Pancreas (tissue), 10 donors: ENCODE data around the gene TBK1. TPM values are rescaled to one million over a fixed set of nuclear protein-coding genes. Genes with fewer than 3 reads are reported as not detected.

ENCODE experiments used
- ATAC-seq, 4 donors: fragments of 200-7000 bp; cut with Tn5 transposase; one replicate each; pipeline versions ENCODE4 v1.8.0 to v1.9.1; 2020; ENCODE audit warnings: mild to moderate bottlenecking in 4 of 4, moderate library complexity in 4 of 4
- DNase-seq, 6 donors: peaks; one replicate each; pipeline ENCODE4 v3.0.0-alpha.2; 2020
- FAIRE-seq: peaks from 2 replicates; lab custom pipeline; 2012; peaks lifted over from hg19 to GRCh38; lab: Jason Lieb, UNC
- H3K27ac ChIP-seq, 4 donors: fragments of 200-600 bp; sonication (generic); 1 replicate in 3 of 4; 2 replicates in 1 of 4; pipeline versions ENCODE4 v1.5.0 to v1.8.0; 2020
- H3K27me3 ChIP-seq, 4 donors: fragments of 200-600 bp; one replicate each; pipeline ENCODE4 v1.8.0; 2021
- H3K36me3 ChIP-seq, 3 donors: fragments of 200-600 bp; sonication (generic) in 1 of 3; one replicate each; pipeline versions ENCODE4 v1.5.0 to v1.8.0; 2020 to 2021
- H3K4me1 ChIP-seq, 3 donors: fragments of 200-600 bp; one replicate each; pipeline ENCODE4 v1.8.0; 2021
- H3K4me3 ChIP-seq, 4 donors: fragments of 200-600 bp; sonication (generic) in 2 of 4; one replicate each; pipeline versions ENCODE4 v1.5.0 to v1.8.0; 2020 to 2021
- H3K9me3 ChIP-seq, 4 donors: fragments of 200-600 bp; one replicate each; pipeline ENCODE4 v1.8.0; 2021
- WGBS, 2 donors: extraction: QIAGEN DNeasy Blood & Tissue Kit; methylation state at CpG; one replicate each; pipeline ENCODE4 v1.1.7; 2013; 5-methylcytosine and 5-hydroxymethylcytosine counted together
- intact Hi-C, 3 donors: fragments of 100-400 bp; cut with DNase I; formaldehyde crosslinking; loops; one replicate each; pipeline versions ENCODE4 v1.11.1 to v1.14.2; 2022
- polyA plus RNA-seq, 2 donors: library from polyadenylated mRNA; stranded (reverse); fragments of 200-250 nt; gene quantifications; one replicate each; pipeline ENCODE4 v1.2.3, GENCODE V29; 2013
- total RNA-seq, 6 donors: library from RNA; stranded (reverse); fragmentation: NEBNext Ultra II Directional in 4 of 6; extraction: Animal tissue kit (Norgen Biotek cat#: 25700) in 4 of 6; gene quantifications; one replicate each; pipeline versions ENCODE4 v1.2.1 to v1.2.4, GENCODE V29; 2021 to 2023
- TF ChIP-seq, protein P1 (sequence below), 4 donors: fragments of 200-600 bp; sonication (generic) in 3 of 4; IDR thresholded peaks; one replicate each; pipeline versions ENCODE4 v1.5.0 to v1.8.0; 2021; ENCODE audit warnings: antibody characterized with exemption in 4 of 4
- donor health status: healthy with polysubstance abuse.
- donor health status: DM: no; HTN: no; CAD: no; lungs with moderate emphysema.
- donor health status: DM: no; HTN: no; CAD: no.
- donor health status: control.
- donor health status: control.
- donor health status: Bipolar disorder and iron deficiency.
- donor health status: DM: yes; HTN: yes; CAD: no.
- donor health status: DM: no; HTN: no; CAD: no.
- donor health status: DM: no; HTN: no; CAD: no.
- donor health status: DM: yes; HTN: yes; CAD: no.

Gene TBK1
- total and polyA plus RNA-seq, 8 donors, result 4.2 to 9.7 (median 6.2) TPM

DNA sequence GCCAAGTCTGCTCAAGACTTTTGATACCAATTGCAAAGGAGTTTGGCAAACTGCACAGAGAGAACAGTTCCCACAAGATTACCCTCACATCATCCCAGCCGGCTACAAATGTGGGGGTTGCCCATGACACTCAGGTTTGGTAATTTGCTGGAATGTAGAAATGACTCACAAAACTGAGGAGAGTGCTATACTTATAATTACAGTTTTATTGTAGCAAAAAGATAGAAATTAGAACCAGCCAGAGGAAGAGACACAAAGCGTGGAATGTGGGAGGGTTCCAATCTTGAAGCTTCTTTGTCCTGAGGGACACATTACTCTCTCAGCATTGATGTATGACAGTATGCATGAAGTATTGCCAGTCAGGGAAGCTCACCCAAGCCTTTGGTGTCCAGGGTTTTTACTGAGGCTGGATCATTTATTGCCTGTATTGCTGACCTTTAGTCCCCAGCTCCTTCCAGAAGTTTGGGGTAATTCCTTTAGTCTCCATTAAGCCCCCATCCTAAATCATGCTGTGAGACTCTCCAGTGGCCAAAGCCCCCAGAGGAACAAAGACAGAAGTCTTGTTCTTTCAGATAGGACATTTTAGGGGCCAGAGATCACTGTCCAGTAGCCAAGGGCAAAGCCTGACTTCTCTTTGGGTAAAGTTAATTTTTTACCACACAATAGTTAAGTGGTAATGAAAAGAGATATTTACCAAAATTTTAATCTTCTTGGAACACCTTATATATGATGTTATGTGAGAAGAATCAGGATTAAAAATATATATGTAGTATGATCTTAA is 9.9 kb downstream of the TBK1 start:
- no peak for DNase-seq

DNA sequence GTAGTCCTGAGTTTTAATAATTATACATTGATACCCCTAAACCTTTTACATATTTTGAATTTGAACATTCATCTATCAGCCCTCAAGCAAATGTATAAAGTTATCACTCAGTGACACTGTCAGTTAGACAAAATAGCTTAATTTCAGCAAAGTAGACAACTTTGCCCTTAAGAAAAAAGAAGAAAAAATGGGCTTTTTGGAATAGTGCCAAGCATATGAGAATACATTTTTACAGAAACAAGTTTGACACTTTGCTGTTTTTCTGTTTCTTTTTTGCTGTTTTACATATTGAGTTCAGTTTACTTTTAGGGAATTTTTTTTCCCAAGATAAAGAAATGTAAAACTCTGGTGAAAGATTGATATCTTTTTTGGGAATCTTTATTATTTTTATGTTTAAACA is 14.3 kb downstream of the TBK1 start:
- no peak for ATAC-seq
- no peaks in the 10 kb centered on the region for H3K27me3 ChIP-seq
- TF ChIP-seq, protein P1, sequence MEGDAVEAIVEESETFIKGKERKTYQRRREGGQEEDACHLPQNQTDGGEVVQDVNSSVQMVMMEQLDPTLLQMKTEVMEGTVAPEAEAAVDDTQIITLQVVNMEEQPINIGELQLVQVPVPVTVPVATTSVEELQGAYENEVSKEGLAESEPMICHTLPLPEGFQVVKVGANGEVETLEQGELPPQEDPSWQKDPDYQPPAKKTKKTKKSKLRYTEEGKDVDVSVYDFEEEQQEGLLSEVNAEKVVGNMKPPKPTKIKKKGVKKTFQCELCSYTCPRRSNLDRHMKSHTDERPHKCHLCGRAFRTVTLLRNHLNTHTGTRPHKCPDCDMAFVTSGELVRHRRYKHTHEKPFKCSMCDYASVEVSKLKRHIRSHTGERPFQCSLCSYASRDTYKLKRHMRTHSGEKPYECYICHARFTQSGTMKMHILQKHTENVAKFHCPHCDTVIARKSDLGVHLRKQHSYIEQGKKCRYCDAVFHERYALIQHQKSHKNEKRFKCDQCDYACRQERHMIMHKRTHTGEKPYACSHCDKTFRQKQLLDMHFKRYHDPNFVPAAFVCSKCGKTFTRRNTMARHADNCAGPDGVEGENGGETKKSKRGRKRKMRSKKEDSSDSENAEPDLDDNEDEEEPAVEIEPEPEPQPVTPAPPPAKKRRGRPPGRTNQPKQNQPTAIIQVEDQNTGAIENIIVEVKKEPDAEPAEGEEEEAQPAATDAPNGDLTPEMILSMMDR (IDR thresholded peaks at IDR 0.05), result no peak
- no peak for FAIRE-seq
- peaks cover 0 to 3% (median 0%) of the 10 kb centered on the region in 3 donors for H3K4me1 ChIP-seq
- DNase-seq, result no peak
- intact Hi-C loops, result no loop called here
- H3K36me3 ChIP-seq, result peaks cover 0 to 23% (median 0%) of the 10 kb centered on the region in 3 donors
- H3K4me3 ChIP-seq, result no peak overlapping the region
- no peak overlapping the region for H3K27ac ChIP-seq
- no peaks in the 10 kb centered on the region for H3K9me3 ChIP-seq

More for the DNA sequence above, 9.9 kb downstream of the TBK1 start:
- FAIRE-seq (no peak), ATAC-seq (peak in 1 of 4 donors; percentile 23)
- H3K4me1 ChIP-seq, result peaks cover 0 to 6% (median 0%) of the 10 kb centered on the region in 3 donors
- no peaks in the 10 kb centered on the region for H3K27me3 ChIP-seq
- no peak overlapping the region for H3K27ac ChIP-seq
- H3K36me3 ChIP-seq, result peaks cover 0 to 11% (median 0%) of the 10 kb centered on the region in 3 donors
- intact Hi-C loops, result no loop called here
- TF ChIP-seq, protein P1 (IDR thresholded peaks at IDR 0.05), result no peak
- no peak overlapping the region for H3K4me3 ChIP-seq
- 80 to 86% methylated on average over 2 of the region's 2 CpGs for WGBS, 2 donors
- no peaks in the 10 kb centered on the region for H3K9me3 ChIP-seq

DNA sequence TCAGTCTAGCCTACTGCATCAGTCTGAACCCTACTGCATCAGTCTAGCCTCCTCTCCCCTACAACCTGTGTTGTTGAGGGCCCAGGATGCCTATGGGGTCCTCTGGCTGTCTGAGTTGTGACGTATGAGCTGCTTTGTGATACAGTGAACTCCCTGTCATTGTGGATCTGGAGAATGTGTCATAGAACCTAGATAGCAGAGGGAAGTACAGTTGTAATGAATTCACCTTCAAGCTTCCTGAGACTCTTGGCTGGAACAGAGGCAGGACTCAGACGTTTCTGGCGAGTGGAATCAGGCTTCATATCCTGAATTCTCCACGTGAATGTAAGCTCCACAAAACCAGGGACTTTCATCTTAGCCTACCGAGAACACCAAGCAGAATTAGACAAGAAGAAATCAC is 17.0 kb downstream of the TBK1 start:
- DNase-seq (no peak), ATAC-seq (no peak), FAIRE-seq (no peak)
- no peaks in the 10 kb centered on the region for H3K9me3 ChIP-seq
- H3K36me3 ChIP-seq, result peaks cover 0 to 19% (median 0%) of the 10 kb centered on the region in 3 donors
- intact Hi-C loops, result no loop called here
- TF ChIP-seq, protein P1 (IDR thresholded peaks at IDR 0.05), result no peak
- H3K4me3 ChIP-seq, result no peak overlapping the region
- H3K27ac ChIP-seq, result no peak overlapping the region
- H3K4me1 ChIP-seq, result peaks cover 0 to 3% (median 0%) of the 10 kb centered on the region in 3 donors
- 71 to 85% methylated on average over 5 of the region's 5 CpGs for WGBS, 2 donors
- no peaks in the 10 kb centered on the region for H3K27me3 ChIP-seq

DNA sequence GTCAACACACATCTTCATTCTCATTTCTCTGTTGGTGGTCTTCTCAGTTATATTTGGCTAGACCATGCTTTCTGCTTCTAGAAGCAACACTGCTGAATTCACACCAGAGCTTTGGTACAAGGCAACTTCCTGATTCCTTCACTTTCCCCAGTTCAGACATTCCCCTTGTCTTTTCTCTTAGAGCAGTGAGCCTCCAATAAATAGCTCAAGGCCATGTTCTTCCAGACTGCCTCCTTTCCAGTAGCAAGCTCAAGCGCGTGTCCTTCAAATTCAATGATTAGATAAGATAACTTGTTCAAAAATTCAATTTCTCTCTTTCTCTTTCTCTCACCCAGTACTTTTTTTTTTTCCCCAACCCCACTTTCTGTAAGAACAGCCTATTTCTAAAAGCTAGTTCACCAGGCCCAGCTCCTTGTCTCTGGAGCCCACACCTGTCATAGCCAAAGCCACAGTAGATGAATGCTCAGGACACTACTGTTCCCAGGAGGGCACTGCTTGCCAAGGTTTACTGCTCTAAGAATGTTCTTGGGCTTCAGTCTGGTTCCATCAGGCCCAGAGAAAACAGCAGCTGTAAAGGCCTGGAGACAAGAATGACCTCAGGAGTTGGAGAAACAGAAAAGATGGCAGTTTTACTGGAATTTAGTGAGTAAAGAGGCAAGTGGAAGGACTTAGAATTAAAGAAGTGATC is 17.7 kb downstream of the TBK1 start:
- FAIRE-seq (no peak), ATAC-seq (peak in 2 of 4 donors; percentile 29 to 54), DNase-seq (no peak)
- Histone ChIP-seq H3K4me3 (no peak overlapping the region), H3K36me3 (peaks cover 0 to 20% (median 0%) of the 10 kb centered on the region in 3 donors), H3K4me1 (peaks cover 0 to 3% (median 0%) of the 10 kb centered on the region in 3 donors), H3K27ac (no peak overlapping the region), H3K9me3 (no peaks in the 10 kb centered on the region), H3K27me3 (no peaks in the 10 kb centered on the region)
- whole genome bisulfite sequencing, 2 donors, result 39 to 50% methylated on average over 2 of the region's 2 CpGs
- TF ChIP-seq, protein P1 (IDR thresholded peaks at IDR 0.05), result no peak
- intact Hi-C loops, result no loop called here
